HG03575 (cell line): ENCODE results near the gene HOXB2.
"Not testable (repeated sequence)": the region's sequence is repeated elsewhere in the genome, so short reads cannot be mapped to it uniquely, and the experiment has no call there.

ENCODE experiments used
- ATAC-seq: cut with Tn5 transposase; IDR thresholded peaks from one replicate; pipeline ENCODE4 v1.9.1; 2021; ENCODE audit not compliant: unreplicated experiment, insufficient number of reproducible peaks, low FRiP score; ENCODE audit errors: extremely low read depth

HOXB2 gene

GRCh38 chr17:48544349-48545021, 424 bp downstream of the HOXB2 start:
- ATAC-seq, result no peak

GRCh38 chr17:48543854-48544348, 1.0 kb downstream of the HOXB2 start:
- no peak for ATAC-seq

GRCh38 chr17:48543107-48543853, 1.6 kb downstream of the HOXB2 start:
- ATAC-seq, result no peak

- no peak for ATAC-seq
Observed at GRCh38 chr17:48542698-48543106, 2.2 kb downstream of the HOXB2 start.

GRCh38 chr17:48542114-48542656, 2.7 kb downstream of the HOXB2 start:
- no peak for ATAC-seq

GRCh38 chr17:48541577-48542113, 3.3 kb downstream of the HOXB2 start:
- no peak for ATAC-seq

GRCh38 chr17:48541036-48541576, 3.8 kb downstream of the HOXB2 start:
- ATAC-seq, result no peak

- no peak for ATAC-seq
Observed at GRCh38 chr17:48540213-48540612, 4.7 kb downstream of the HOXB2 start.

- ATAC-seq, result no peak
Observed at GRCh38 chr17:48539177-48539576, 5.7 kb downstream of the HOXB2 start.

- ATAC-seq, result no peak
Observed at GRCh38 chr17:48537316-48537715, 7.6 kb downstream of the HOXB2 start.

GRCh38 chr17:48535793-48536559, 8.9 kb downstream of the HOXB2 start:
- ATAC-seq, result not testable (repeated sequence)

- no peak for ATAC-seq
Observed at GRCh38 chr17:48532261-48532660, 12.6 kb downstream of the HOXB2 start.

GRCh38 chr17:48530887-48531272, 14.0 kb downstream of the HOXB2 start, which contains the start of gene HOXB1:
HOXB1 (minus strand) TSS chr17:48531011; CDS start chr17:48530904, 107 bp downstream.
- ATAC-seq, result no peak

GRCh38 chr17:48530208-48530886, 14.6 kb downstream of the HOXB2 start:
- ATAC-seq, result no peak

- no peak for ATAC-seq
Observed at GRCh38 chr17:48529683-48530009, 15.3 kb downstream of the HOXB2 start.

- no peak for ATAC-seq
Observed at GRCh38 chr17:48528936-48529682, 15.8 kb downstream of the HOXB2 start.

- no peak for ATAC-seq
Observed at GRCh38 chr17:48528153-48528935, 16.6 kb downstream of the HOXB2 start.
